HFFc6 (cell line): ENCODE data around the gene KCNIP1. TPM values are rescaled to one million over a fixed set of nuclear protein-coding genes. Genes with fewer than 3 reads are reported as not detected.

Experiments
- DNase-seq: peaks from one replicate; pipeline ENCODE4 v3.0.0-alpha.2; 2018
- H3K27ac Mint-ChIP-seq: 2 replicates; pipeline ENCODE4 v1.8.0; 2020; ENCODE audit warnings: mild to moderate bottlenecking, mixed read lengths
- H3K27me3 Mint-ChIP-seq: 2 replicates; pipeline ENCODE4 v1.8.0; 2021; ENCODE audit warnings: mild to moderate bottlenecking, moderate library complexity, mixed read lengths; ENCODE audit not compliant: insufficient read depth
- H3K36me3 Mint-ChIP-seq: 2 replicates; pipeline ENCODE4 v1.8.0; 2021; ENCODE audit warnings: low read depth, mixed read lengths
- H3K4me1 Mint-ChIP-seq: 2 replicates; pipeline ENCODE4 v1.8.0; 2020; ENCODE audit warnings: low read depth, mixed read lengths
- H3K4me3 Mint-ChIP-seq: 2 replicates; pipeline ENCODE4 v1.8.0; 2020; ENCODE audit warnings: mild to moderate bottlenecking, moderate library complexity, mixed read lengths
- H3K9me3 Mint-ChIP-seq: 2 replicates; pipeline ENCODE4 v1.8.0; 2020; ENCODE audit warnings: mild to moderate bottlenecking, mixed read lengths
- total RNA-seq, 6 experiments: library from RNA; stranded (reverse); fragmentation: NEBNext Ultra II Directional; extraction: Animal tissue kit (Norgen Biotek cat#: 25700); gene quantifications; 2 replicates in 1 of 6; 3 replicates in 5 of 6; pipeline ENCODE4 v1.2.3, GENCODE V29; 2021
- TF ChIP-seq, protein P1 (sequence below): fragments of 200-600 bp; sonication (generic); IDR thresholded peaks from 2 replicates; pipeline ENCODE4 v1.5.0; 2021; ENCODE audit warnings: antibody characterized with exemption, mild to moderate bottlenecking

KCNIP1 gene
- total RNA-seq, 6 experiments from 2014 or later = not detected

GRCh38 chr5:170499621-170500020, 4.2 kb upstream of the KCNIP1 start:
- H3K36me3 Mint-ChIP-seq = no peaks in the 10 kb centered on the region
- no peaks in the 10 kb centered on the region; the same call in 1 of the 2 replicates for H3K9me3 Mint-ChIP-seq
- DNase-seq = no peak
- TF ChIP-seq, protein P1, sequence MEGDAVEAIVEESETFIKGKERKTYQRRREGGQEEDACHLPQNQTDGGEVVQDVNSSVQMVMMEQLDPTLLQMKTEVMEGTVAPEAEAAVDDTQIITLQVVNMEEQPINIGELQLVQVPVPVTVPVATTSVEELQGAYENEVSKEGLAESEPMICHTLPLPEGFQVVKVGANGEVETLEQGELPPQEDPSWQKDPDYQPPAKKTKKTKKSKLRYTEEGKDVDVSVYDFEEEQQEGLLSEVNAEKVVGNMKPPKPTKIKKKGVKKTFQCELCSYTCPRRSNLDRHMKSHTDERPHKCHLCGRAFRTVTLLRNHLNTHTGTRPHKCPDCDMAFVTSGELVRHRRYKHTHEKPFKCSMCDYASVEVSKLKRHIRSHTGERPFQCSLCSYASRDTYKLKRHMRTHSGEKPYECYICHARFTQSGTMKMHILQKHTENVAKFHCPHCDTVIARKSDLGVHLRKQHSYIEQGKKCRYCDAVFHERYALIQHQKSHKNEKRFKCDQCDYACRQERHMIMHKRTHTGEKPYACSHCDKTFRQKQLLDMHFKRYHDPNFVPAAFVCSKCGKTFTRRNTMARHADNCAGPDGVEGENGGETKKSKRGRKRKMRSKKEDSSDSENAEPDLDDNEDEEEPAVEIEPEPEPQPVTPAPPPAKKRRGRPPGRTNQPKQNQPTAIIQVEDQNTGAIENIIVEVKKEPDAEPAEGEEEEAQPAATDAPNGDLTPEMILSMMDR = no peak
- H3K27ac Mint-ChIP-seq = no peak overlapping the region
- H3K4me3 Mint-ChIP-seq = no peak overlapping the region
- H3K4me1 Mint-ChIP-seq = no peaks in the 10 kb centered on the region
- peaks cover 25% of the 10 kb centered on the region for H3K27me3 Mint-ChIP-seq

GRCh38 chr5:170501361-170501760, 2.5 kb upstream of the KCNIP1 start:
- TF ChIP-seq, protein P1 = no peak
- no peaks in the 10 kb centered on the region for H3K36me3 Mint-ChIP-seq
- no peak overlapping the region for H3K27ac Mint-ChIP-seq
- H3K4me3 Mint-ChIP-seq = no peak overlapping the region
- no peaks in the 10 kb centered on the region for H3K4me1 Mint-ChIP-seq
- DNase-seq = no peak
- H3K27me3 Mint-ChIP-seq = peaks cover 28% of the 10 kb centered on the region
- H3K9me3 Mint-ChIP-seq = no peaks in the 10 kb centered on the region; the same call in 1 of the 2 replicates

GRCh38 chr5:170501931-170502330, 1.9 kb upstream of the KCNIP1 start:
- Mint-ChIP-seq H3K9me3 (no peaks in the 10 kb centered on the region; the same call in 1 of the 2 replicates), H3K4me3 (no peak overlapping the region)

DNA sequence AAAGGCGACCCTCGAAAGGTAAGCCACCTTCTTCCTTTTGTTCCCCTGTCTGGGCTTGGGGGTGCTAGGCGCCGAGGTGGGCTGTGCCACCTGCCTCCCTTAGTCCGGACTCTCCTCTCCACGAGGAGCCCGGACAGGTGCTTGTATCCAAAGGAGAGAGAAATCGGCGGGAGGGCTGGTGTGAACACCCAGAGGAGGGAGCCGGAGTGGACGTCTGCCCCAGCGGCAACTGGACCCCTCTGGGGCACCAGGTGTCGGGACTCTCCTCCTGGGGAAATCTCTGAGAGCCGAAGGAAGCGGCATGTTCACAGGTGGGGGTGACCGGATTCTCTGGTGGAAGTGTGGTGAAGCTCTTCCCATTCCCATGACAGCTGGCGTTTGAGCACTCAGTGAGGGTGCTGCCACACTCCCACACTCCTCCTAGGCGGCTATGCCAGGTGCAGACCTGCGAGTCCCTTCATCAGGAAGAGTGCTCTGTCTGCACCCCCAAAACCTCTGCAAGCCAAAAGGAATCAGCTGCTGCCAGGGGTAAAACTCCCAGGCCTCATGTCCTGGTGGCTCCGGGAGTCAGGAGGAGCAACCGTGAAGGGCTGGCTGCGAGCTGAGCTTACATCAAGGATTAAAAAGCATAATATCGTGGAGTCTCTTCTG, 921 bp downstream of the KCNIP1 start:
- H3K36me3 Mint-ChIP-seq = no peaks in the 10 kb centered on the region
- H3K4me3 Mint-ChIP-seq = no peak overlapping the region
- H3K27ac Mint-ChIP-seq = no peak overlapping the region
- H3K9me3 Mint-ChIP-seq = no peaks in the 10 kb centered on the region; the same call in none of the 2 replicates
- H3K27me3 Mint-ChIP-seq = peaks cover 26% of the 10 kb centered on the region
- H3K4me1 Mint-ChIP-seq = no peaks in the 10 kb centered on the region
- DNase-seq = no peak
- TF ChIP-seq, protein P1 = no peak

More at GRCh38 chr5:170501931-170502330, 1.9 kb upstream of the KCNIP1 start:
- no peaks in the 10 kb centered on the region for H3K4me1 Mint-ChIP-seq
- H3K36me3 Mint-ChIP-seq = no peaks in the 10 kb centered on the region
- TF ChIP-seq, protein P1 = no peak
- H3K27me3 Mint-ChIP-seq = peaks cover 23% of the 10 kb centered on the region
- no peak for DNase-seq
- no peak overlapping the region for H3K27ac Mint-ChIP-seq

GRCh38 chr5:170508036-170508435, 4.2 kb downstream of the KCNIP1 start:
- DNase-seq = no peak
- TF ChIP-seq, protein P1 = no peak
- Mint-ChIP-seq H3K27me3 (peaks cover 16% of the 10 kb centered on the region), H3K4me3 (no peak overlapping the region), H3K9me3 (no peaks in the 10 kb centered on the region; the same call in 1 of the 2 replicates), H3K4me1 (no peaks in the 10 kb centered on the region), H3K27ac (no peak overlapping the region), H3K36me3 (no peaks in the 10 kb centered on the region)
